Gastrocnemius medialis (tissue), 4 donors: Measurements from ENCODE around the gene SNX24.

Source experiments
- CTCF ChIP-seq, 5 experiments: fragments of 450-650 bp in 3 of 5; fragments of 200-600 bp in 2 of 5; sonication (generic) in 2 of 5; IDR thresholded peaks in 4 of 5; conservative IDR thresholded peaks in 1 of 5; 1 replicate in 4 of 5; 2 replicates in 1 of 5; pipeline ENCODE4 v1.5.1; 2016 to 2019; ENCODE audit warnings: antibody characterized with exemption in 5 of 5, mild to moderate bottlenecking in 3 of 5, moderate library complexity in 3 of 5
- POLR2A ChIP-seq, 2 donors: fragments of 450-650 bp; IDR thresholded peaks; one replicate each; pipeline ENCODE4 v1.6.1; 2017; ENCODE audit warnings: antibody characterized with exemption in 2 of 2, mild to moderate bottlenecking in 2 of 2, moderate library complexity in 2 of 2

GRCh38 chr5:123007754-123008153 is 162.3 kb downstream of the SNX24 start:
- TF ChIP-seq CTCF (IDR thresholded peaks at IDR 0.05 in 4 of 5, conservative IDR thresholded peaks at IDR 0.05 in 1 of 5) (no peak), POLR2A (IDR thresholded peaks at IDR 0.05) (no peak)
